Panc1 (cell line): ENCODE measurements around the gene KLHL2. TPM values are rescaled to one million over a fixed set of nuclear protein-coding genes. Genes with fewer than 3 reads are reported as not detected.
A peak's percentile ranks its signal among the peaks of the same experiment; 100 is the strongest.

Experiments
- ATAC-seq: fragments of 200-7000 bp; cut with Tn5 transposase; 2 replicates; pipeline ENCODE4 v1.9.1; 2020; ENCODE audit warnings: mild to moderate bottlenecking, moderate library complexity
- BruUV-seq: library from RNA; stranded (reverse); fragments of 400-500 nt; replicated peaks from 2 replicates; lab custom pipeline; 2021; lab: Mats Ljungman, UMichigan
- CTCF ChIA-PET: fragments of 300-600 bp; sonication (Branson Sonifier 250); formaldehyde crosslinking; loops from one replicate; lab custom pipeline; 2022; ENCODE audit warnings: antibody characterized with exemption; lab: Charles Lee
- POLR2A ChIA-PET: fragments of 300-600 bp; sonication (Branson Sonifier 250); formaldehyde crosslinking; loops from one replicate; lab custom pipeline; 2022; ENCODE audit warnings: antibody characterized with exemption; lab: Charles Lee
- DNase-seq: peaks from one replicate; pipeline ENCODE4 v3.0.0-alpha.2; 2010; ENCODE audit warnings: low read depth, low spot score
- H3K27ac ChIP-seq: 2 replicates; pipeline ENCODE4 v1.5.1; 2011; ENCODE audit warnings: mild to moderate bottlenecking, low read length, inconsistent platforms
- H3K27me3 ChIP-seq: fragments of 200-500 bp; sonication (Bioruptor generic); 2 replicates; pipeline ENCODE4 v1.6.0; 2014; ENCODE audit warnings: low read length, inconsistent platforms; ENCODE audit not compliant: control insufficient read depth, insufficient read depth
- H3K36me3 ChIP-seq: fragments of 200-500 bp; sonication (Bioruptor generic); 2 replicates; pipeline ENCODE4 v1.5.1; 2014; ENCODE audit warnings: inconsistent platforms, mild to moderate bottlenecking, low read length, moderate library complexity; ENCODE audit not compliant: control insufficient read depth, insufficient read depth
- H3K4me1 ChIP-seq: 2 replicates; pipeline ENCODE4 v1.5.1; 2011; ENCODE audit warnings: inconsistent platforms, mild to moderate bottlenecking, low read length, moderate library complexity; ENCODE audit not compliant: control insufficient read depth, insufficient read depth
- H3K4me3 ChIP-seq, 2 experiments: 2 replicates each; pipeline ENCODE4 v1.5.1; 2011 to 2012; ENCODE audit warnings: low read depth in 2 of 2, low read length in 2 of 2, mild to moderate bottlenecking in 2 of 2, inconsistent platforms in 1 of 2, moderate library complexity in 1 of 2
- H3K9me3 ChIP-seq: fragments of 200-500 bp; sonication (Bioruptor generic); 2 replicates; pipeline ENCODE4 v1.5.1; 2014; ENCODE audit warnings: low read depth, mild to moderate bottlenecking, inconsistent platforms, low read length, moderate library complexity; ENCODE audit not compliant: control insufficient read depth, insufficient read depth
- POLR2AphosphoS5 ChIP-seq: IDR thresholded peaks from 2 replicates; pipeline ENCODE4 v1.6.1; 2012; ENCODE audit warnings: mild to moderate bottlenecking, low read depth, low read length, moderate library complexity
- SIN3A ChIP-seq: IDR thresholded peaks from 2 replicates; pipeline ENCODE4 v1.6.1; 2012; ENCODE audit warnings: low read depth, mild to moderate bottlenecking, low read length, moderate library complexity, borderline replicate concordance; ENCODE audit not compliant: insufficient read depth
- TCF7L2 ChIP-seq: IDR thresholded peaks from 2 replicates; pipeline ENCODE4 v1.6.1; 2011; ENCODE audit warnings: mild to moderate bottlenecking, low read depth, low read length, inconsistent platforms
- in situ Hi-C: cut with HindIII; loops from 2 replicates; pipeline ENCODE4 v1.10.0; 2016; ENCODE audit warnings: low sequenced_read_pairs, low pct_unique_long_range_greater_than_20kb
- intact Hi-C: fragments of 100-400 bp; cut with micrococcal nuclease; formaldehyde crosslinking; loops from one replicate; pipeline ENCODE4 v1.10.0; 2022; ENCODE audit not compliant: unreplicated experiment
- total RNA-seq: library from RNA; stranded (reverse); gene quantifications from one replicate; pipeline ENCODE4 v1.2.1, GENCODE V29; 2021; ENCODE audit not compliant: unreplicated experiment
- TF ChIP-seq, protein P1 (sequence below), 2 experiments: IDR thresholded peaks; 2 replicates each; pipeline ENCODE4 v1.6.1; 2011 to 2012; ENCODE audit warnings: low read depth in 2 of 2, control low read depth in 1 of 2, low read length in 1 of 2, mild to moderate bottlenecking in 1 of 2, moderate library complexity in 1 of 2; ENCODE audit not compliant: insufficient read depth in 1 of 2
- TF ChIP-seq, protein P2 (sequence below): fragments of 450-650 bp; IDR thresholded peaks from 2 replicates; pipeline ENCODE4 v1.5.1; 2017; ENCODE audit warnings: mild to moderate bottlenecking

KLHL2 gene
- total RNA-seq, 1 experiment from 2014 or later: 17.4 TPM

DNA sequence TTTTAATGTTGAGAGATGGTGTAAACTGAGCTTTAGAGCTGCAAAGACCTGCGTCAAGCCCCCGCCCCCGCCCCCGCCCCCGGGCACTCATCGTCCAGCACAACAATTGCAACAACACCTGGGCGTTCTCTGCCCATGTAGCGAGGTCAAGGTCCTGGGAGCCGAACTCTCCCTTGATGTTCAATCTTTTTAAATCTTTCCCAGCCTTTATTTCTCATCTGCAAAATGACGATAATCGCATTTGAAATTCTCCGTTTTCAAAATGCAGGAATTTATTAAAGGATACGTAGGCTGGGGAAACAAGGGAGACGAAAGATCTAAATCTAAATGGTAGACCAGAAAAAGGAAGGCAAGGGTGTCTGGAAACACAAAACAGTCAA, 119.5 kb downstream of the KLHL2 start:
- TSS peak; percentile 99 for BruUV-seq
- Histone ChIP-seq H3K9me3 (no peaks in the 10 kb centered on the region), H3K27ac (peak overlapping the region; percentile 93), H3K4me1 (peaks cover 2% of the 10 kb centered on the region; the same call in 1 of the 2 replicates), H3K36me3 (peaks cover 9% of the 10 kb centered on the region; the same call in 1 of the 2 replicates), H3K27me3 (no peaks in the 10 kb centered on the region), H3K4me3 (peak overlapping the region; percentile 81 to 94)
- intact Hi-C loops (loop anchor here (10.0 kb wide), 1 partner anchor 112 kb away; no protein-coding TSS in a partner anchor), in situ Hi-C loops (no loop called here)
- DNase-seq (no peak), ATAC-seq (peak; percentile 43; the same call in 1 of the 2 replicates)
- TF ChIP-seq, protein P1, sequence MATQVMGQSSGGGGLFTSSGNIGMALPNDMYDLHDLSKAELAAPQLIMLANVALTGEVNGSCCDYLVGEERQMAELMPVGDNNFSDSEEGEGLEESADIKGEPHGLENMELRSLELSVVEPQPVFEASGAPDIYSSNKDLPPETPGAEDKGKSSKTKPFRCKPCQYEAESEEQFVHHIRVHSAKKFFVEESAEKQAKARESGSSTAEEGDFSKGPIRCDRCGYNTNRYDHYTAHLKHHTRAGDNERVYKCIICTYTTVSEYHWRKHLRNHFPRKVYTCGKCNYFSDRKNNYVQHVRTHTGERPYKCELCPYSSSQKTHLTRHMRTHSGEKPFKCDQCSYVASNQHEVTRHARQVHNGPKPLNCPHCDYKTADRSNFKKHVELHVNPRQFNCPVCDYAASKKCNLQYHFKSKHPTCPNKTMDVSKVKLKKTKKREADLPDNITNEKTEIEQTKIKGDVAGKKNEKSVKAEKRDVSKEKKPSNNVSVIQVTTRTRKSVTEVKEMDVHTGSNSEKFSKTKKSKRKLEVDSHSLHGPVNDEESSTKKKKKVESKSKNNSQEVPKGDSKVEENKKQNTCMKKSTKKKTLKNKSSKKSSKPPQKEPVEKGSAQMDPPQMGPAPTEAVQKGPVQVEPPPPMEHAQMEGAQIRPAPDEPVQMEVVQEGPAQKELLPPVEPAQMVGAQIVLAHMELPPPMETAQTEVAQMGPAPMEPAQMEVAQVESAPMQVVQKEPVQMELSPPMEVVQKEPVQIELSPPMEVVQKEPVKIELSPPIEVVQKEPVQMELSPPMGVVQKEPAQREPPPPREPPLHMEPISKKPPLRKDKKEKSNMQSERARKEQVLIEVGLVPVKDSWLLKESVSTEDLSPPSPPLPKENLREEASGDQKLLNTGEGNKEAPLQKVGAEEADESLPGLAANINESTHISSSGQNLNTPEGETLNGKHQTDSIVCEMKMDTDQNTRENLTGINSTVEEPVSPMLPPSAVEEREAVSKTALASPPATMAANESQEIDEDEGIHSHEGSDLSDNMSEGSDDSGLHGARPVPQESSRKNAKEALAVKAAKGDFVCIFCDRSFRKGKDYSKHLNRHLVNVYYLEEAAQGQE (IDR thresholded peaks at IDR 0.05; ENCODE audit: insufficient read depth in 1 of 2, low read depth in 2 of 2, low read length in 1 of 2): no peak
- TF ChIP-seq TCF7L2: no peak
- TF ChIP-seq SIN3A: no peak
- no peak for TF ChIP-seq POLR2AphosphoS5
- TF ChIP-seq, protein P2, sequence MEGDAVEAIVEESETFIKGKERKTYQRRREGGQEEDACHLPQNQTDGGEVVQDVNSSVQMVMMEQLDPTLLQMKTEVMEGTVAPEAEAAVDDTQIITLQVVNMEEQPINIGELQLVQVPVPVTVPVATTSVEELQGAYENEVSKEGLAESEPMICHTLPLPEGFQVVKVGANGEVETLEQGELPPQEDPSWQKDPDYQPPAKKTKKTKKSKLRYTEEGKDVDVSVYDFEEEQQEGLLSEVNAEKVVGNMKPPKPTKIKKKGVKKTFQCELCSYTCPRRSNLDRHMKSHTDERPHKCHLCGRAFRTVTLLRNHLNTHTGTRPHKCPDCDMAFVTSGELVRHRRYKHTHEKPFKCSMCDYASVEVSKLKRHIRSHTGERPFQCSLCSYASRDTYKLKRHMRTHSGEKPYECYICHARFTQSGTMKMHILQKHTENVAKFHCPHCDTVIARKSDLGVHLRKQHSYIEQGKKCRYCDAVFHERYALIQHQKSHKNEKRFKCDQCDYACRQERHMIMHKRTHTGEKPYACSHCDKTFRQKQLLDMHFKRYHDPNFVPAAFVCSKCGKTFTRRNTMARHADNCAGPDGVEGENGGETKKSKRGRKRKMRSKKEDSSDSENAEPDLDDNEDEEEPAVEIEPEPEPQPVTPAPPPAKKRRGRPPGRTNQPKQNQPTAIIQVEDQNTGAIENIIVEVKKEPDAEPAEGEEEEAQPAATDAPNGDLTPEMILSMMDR: no peak
- POLR2A ChIA-PET: no interaction called here
- CTCF ChIA-PET: no interaction called here

DNA sequence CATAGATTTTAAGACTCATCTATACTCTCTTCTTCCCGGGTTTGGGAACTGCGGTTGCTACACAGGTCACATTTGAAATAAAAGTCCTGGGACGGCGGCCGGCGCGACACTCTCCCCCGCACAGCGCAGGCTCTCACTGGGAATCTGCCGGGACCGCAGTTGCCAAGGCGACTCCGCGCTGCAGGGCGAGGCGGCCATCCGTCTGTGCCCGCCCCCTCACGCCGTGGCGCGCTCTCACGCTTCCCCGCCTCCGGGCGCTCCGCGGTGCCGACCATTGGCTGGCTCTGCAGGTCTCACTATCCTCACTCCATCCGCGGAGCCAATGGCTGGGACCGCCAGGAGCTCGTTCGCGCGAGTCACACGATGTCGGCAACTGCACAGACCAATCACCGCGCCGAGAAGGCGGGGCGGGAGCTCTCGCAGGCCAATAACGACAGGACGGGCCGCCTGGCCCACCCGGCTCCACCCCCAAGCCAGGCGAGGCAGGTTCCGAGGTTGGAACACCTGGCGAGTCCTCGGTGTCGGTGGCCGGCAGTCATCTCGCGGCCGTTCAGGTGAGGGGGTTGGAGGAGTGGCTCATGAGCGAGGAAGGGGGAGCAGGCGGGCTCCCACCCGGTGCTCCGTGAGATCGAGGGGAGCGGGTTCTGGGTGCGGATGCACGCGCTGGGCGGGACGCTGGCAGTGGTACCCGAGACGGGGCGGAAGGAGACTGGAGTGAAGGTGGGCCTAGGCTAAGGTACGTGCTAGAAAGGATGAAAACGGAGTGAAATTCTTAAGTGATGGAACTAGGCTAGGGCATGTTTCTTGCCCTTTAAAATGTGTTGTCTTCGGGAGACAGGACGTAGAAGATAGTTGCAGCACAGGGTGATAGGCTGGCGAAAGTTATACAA, 120.1 kb downstream of the KLHL2 start, which contains the start of gene MSMO1:
TSS of gene MSMO1 (plus strand) at position 459 of the 890 bp plus-strand sequence. CDS start 5,702 bp downstream, outside the sequence.
- H3K27ac ChIP-seq: peak within 1 kb of the TSS; percentile 93
- in situ Hi-C loops: no loop called here
- TF ChIP-seq POLR2AphosphoS5: peak; percentile 52
- TF ChIP-seq, protein P1 (IDR thresholded peaks at IDR 0.05; ENCODE audit: insufficient read depth in 1 of 2, low read depth in 2 of 2, low read length in 1 of 2): 0 out of 4 replicates have a peak, but pooled peaks of 1 of the 2 experiments have one; percentile 10
- TF ChIP-seq, protein P2: no peak
- H3K27me3 ChIP-seq: no peaks in the 10 kb centered on the region
- H3K36me3 ChIP-seq: peaks cover 9% of the 10 kb centered on the region; the same call in 1 of the 2 replicates
- no TSS peak for BruUV-seq
- ChIA-PET CTCF (no interaction called here), POLR2A (no interaction called here)
- DNase-seq: peak; percentile 89
- peak; percentile 99 for ATAC-seq
- no peaks in the 10 kb centered on the region for H3K9me3 ChIP-seq
- peaks cover 2% of the 10 kb centered on the region; the same call in 1 of the 2 replicates for H3K4me1 ChIP-seq
- peak within 1 kb of the TSS; percentile 84 to 94 for H3K4me3 ChIP-seq
- intact Hi-C loops: loop anchor here (10.0 kb wide), 1 partner anchor 113 kb away; no protein-coding TSS in a partner anchor
